ENCODE results near the gene GSAP. TPM values are rescaled to one million over a fixed set of nuclear protein-coding genes. Genes with fewer than 3 reads are reported as not detected.

The GSAP gene
- total RNA-seq, 1 experiment from 2014 or later: 23.3 TPM

GRCh38 chr7:77284616-77285015 lies 131.5 kb downstream of the GSAP start:
- intact Hi-C loops (cut with micrococcal nuclease; ENCODE audit: unreplicated experiment): no loop called here
- H3K4me3 Mint-ChIP-seq (ENCODE audit: low read depth, unreplicated experiment): no peak overlapping the region
- no peak for DNase-seq
- TF ChIP-seq CTCF (IDR thresholded peaks at IDR 0.05; ENCODE audit: unreplicated experiment): no peak
- no TSS peak for BruUV-seq (replicated peaks)
- H3K36me3 Mint-ChIP-seq (ENCODE audit: insufficient read depth, unreplicated experiment): no peaks in the 10 kb centered on the region
- H3K27me3 Mint-ChIP-seq (ENCODE audit: unreplicated experiment): no peaks in the 10 kb centered on the region
- CTCF ChIA-PET: no interaction called here
- peaks cover 3% of the 10 kb centered on the region for H3K9me3 Mint-ChIP-seq (ENCODE audit: low read depth, unreplicated experiment)
- H3K27ac Mint-ChIP-seq (ENCODE audit: unreplicated experiment): no peak overlapping the region
- no peaks in the 10 kb centered on the region for H3K4me1 Mint-ChIP-seq (ENCODE audit: low read depth, unreplicated experiment)

GRCh38 chr7:77284005-77284404 lies 132.1 kb downstream of the GSAP start:
- Mint-ChIP-seq H3K4me3 (ENCODE audit: low read depth, unreplicated experiment) (no peak overlapping the region), H3K9me3 (ENCODE audit: low read depth, unreplicated experiment) (peaks cover 3% of the 10 kb centered on the region), H3K36me3 (ENCODE audit: insufficient read depth, unreplicated experiment) (no peaks in the 10 kb centered on the region), H3K27ac (ENCODE audit: unreplicated experiment) (no peak overlapping the region), H3K4me1 (ENCODE audit: low read depth, unreplicated experiment) (no peaks in the 10 kb centered on the region), H3K27me3 (ENCODE audit: unreplicated experiment) (no peaks in the 10 kb centered on the region)
- DNase-seq: no peak
- BruUV-seq (replicated peaks): no TSS peak
- CTCF ChIA-PET: no interaction called here
- TF ChIP-seq CTCF (IDR thresholded peaks at IDR 0.05; ENCODE audit: unreplicated experiment): no peak
- intact Hi-C loops (cut with micrococcal nuclease; ENCODE audit: unreplicated experiment): no loop called here

- no TSS peak for BruUV-seq (replicated peaks)
- no peak for DNase-seq
- peaks cover 3% of the 10 kb centered on the region for H3K9me3 Mint-ChIP-seq (ENCODE audit: low read depth, unreplicated experiment)
- intact Hi-C loops (cut with micrococcal nuclease; ENCODE audit: unreplicated experiment): no loop called here
- H3K27ac Mint-ChIP-seq (ENCODE audit: unreplicated experiment): no peak overlapping the region
- H3K27me3 Mint-ChIP-seq (ENCODE audit: unreplicated experiment): no peaks in the 10 kb centered on the region
- no peak for TF ChIP-seq CTCF (IDR thresholded peaks at IDR 0.05; ENCODE audit: unreplicated experiment)
- H3K4me3 Mint-ChIP-seq (ENCODE audit: low read depth, unreplicated experiment): no peak overlapping the region
- no peaks in the 10 kb centered on the region for H3K36me3 Mint-ChIP-seq (ENCODE audit: insufficient read depth, unreplicated experiment)
- no peaks in the 10 kb centered on the region for H3K4me1 Mint-ChIP-seq (ENCODE audit: low read depth, unreplicated experiment)
- CTCF ChIA-PET: no interaction called here
These were observed 133.3 kb downstream of the GSAP start for GRCh38 chr7:77282897-77283296.

- Mint-ChIP-seq H3K9me3 (ENCODE audit: low read depth, unreplicated experiment) (peaks cover 3% of the 10 kb centered on the region), H3K4me3 (ENCODE audit: low read depth, unreplicated experiment) (no peak overlapping the region), H3K27ac (ENCODE audit: unreplicated experiment) (no peak overlapping the region), H3K4me1 (ENCODE audit: low read depth, unreplicated experiment) (no peaks in the 10 kb centered on the region), H3K36me3 (ENCODE audit: insufficient read depth, unreplicated experiment) (no peaks in the 10 kb centered on the region), H3K27me3 (ENCODE audit: unreplicated experiment) (no peaks in the 10 kb centered on the region)
- DNase-seq: no peak
- CTCF ChIA-PET: no interaction called here
- BruUV-seq (replicated peaks): no TSS peak
- TF ChIP-seq CTCF (IDR thresholded peaks at IDR 0.05; ENCODE audit: unreplicated experiment): no peak
- intact Hi-C loops (cut with micrococcal nuclease; ENCODE audit: unreplicated experiment): no loop called here
These were observed 134.2 kb downstream of the GSAP start for GRCh38 chr7:77281780-77282478.
